Upper lobe of left lung (tissue), 6 donors: ENCODE measurements around the gene LRRC3C. TPM values are rescaled to one million over a fixed set of nuclear protein-coding genes. Genes with fewer than 3 reads are reported as not detected.
A peak's percentile ranks its signal among the peaks of the same experiment; 100 is the strongest.

Experiments
- ATAC-seq, 2 donors: fragments of 200-7000 bp; cut with Tn5 transposase; one replicate each; pipeline ENCODE4 v1.9.1; 2022; ENCODE audit warnings: mild to moderate bottlenecking in 2 of 2, moderate library complexity in 2 of 2; ENCODE audit not compliant: low FRiP score in 2 of 2
- DNase-seq, 2 donors: peaks; one replicate each; pipeline ENCODE4 v3.0.0-alpha.2; 2019 to 2020
- H3K27ac ChIP-seq, 4 donors: fragments of 200-600 bp; sonication (generic); one replicate each; pipeline ENCODE4 v1.5.1; 2016 to 2019
- H3K27me3 ChIP-seq, 4 donors: fragments of 200-600 bp; sonication (generic); one replicate each; pipeline ENCODE4 v1.5.1; 2017 to 2019
- H3K36me3 ChIP-seq, 4 donors: fragments of 200-600 bp; sonication (generic); one replicate each; pipeline ENCODE4 v1.5.1; 2016 to 2019
- H3K4me1 ChIP-seq, 4 donors: fragments of 200-600 bp; sonication (generic); one replicate each; pipeline ENCODE4 v1.5.1; 2018 to 2019
- H3K4me3 ChIP-seq, 4 donors: fragments of 200-600 bp; sonication (generic); one replicate each; pipeline ENCODE4 v1.5.1; 2017 to 2019; ENCODE audit warnings: mild to moderate bottlenecking in 2 of 4, moderate library complexity in 1 of 4
- H3K9me3 ChIP-seq, 4 donors: fragments of 200-600 bp; sonication (generic); one replicate each; pipeline ENCODE4 v1.5.1; 2018 to 2019
- CTCF ChIP-seq, 6 experiments: fragments of 450-650 bp in 4 of 6; fragments of 200-600 bp in 2 of 6; sonication (generic) in 2 of 6; IDR thresholded peaks; one replicate each; pipeline ENCODE4 v1.5.1; 2016 to 2019; ENCODE audit warnings: antibody characterized with exemption in 6 of 6
- EP300 ChIP-seq, 4 donors: sonication (generic); formaldehyde crosslinking; IDR thresholded peaks; one replicate each; pipeline ENCODE4 v1.5.1; 2017; ENCODE audit warnings: antibody characterized with exemption in 4 of 4, control low read depth in 2 of 4
- POLR2A ChIP-seq, 4 donors: fragments of 450-650 bp; IDR thresholded peaks; one replicate each; pipeline ENCODE4 v1.5.1; 2016 to 2017; ENCODE audit warnings: antibody characterized with exemption in 4 of 4, mild to moderate bottlenecking in 2 of 4
- POLR2AphosphoS5 ChIP-seq, 2 donors: sonication (generic); formaldehyde crosslinking; IDR thresholded peaks; one replicate each; pipeline ENCODE4 v1.5.1; 2017; ENCODE audit warnings: antibody characterized with exemption in 2 of 2
- WGBS, 2 donors: methylation state at CpG; one replicate each; pipeline ENCODE4 v1.1.5; 2017 to 2018; 5-methylcytosine and 5-hydroxymethylcytosine counted together
- total RNA-seq, 6 donors: library from RNA; depleted of rRNA in 4 of 6; stranded (reverse); fragments of >200 nt in 4 of 6; gene quantifications; one replicate each; pipeline versions ENCODE4 v1.1.0 to v1.2.1, GENCODE V29; 2016 to 2021
- donor health status: DM: no; HTN: no; CAD: no; lungs with moderate emphysema.
- donor health status: DM: no; HTN: yes; CAD: no; lungs with severe emphysema.

The LRRC3C gene
- total RNA-seq, 6 donors from 2014 or later = not detected

- peak; percentile 95 to 96 for ATAC-seq
- Histone ChIP-seq H3K4me3 (peak overlapping the region; percentile 17 to 56 (median 42)), H3K4me1 (peaks cover 17 to 34% (median 23%) of the 10 kb centered on the region in 4 donors), H3K36me3 (no peaks in the 10 kb centered on the region), H3K27ac (peak overlapping the region; percentile 46 to 85 (median 76)), H3K9me3 (no peaks in the 10 kb centered on the region), H3K27me3 (no peaks in the 10 kb centered on the region)
- peak; percentile 98 to 100 for DNase-seq
- WGBS, 2 donors = 1 to 10% methylated on average over 8 to 24 of the region's 55 CpGs
- TF ChIP-seq POLR2AphosphoS5 (IDR thresholded peaks at IDR 0.05) (peak; percentile 30 to 51), POLR2A (IDR thresholded peaks at IDR 0.05) (peak in 1 of 4 donors; percentile 81), EP300 (IDR thresholded peaks at IDR 0.05) (no peak), CTCF (IDR thresholded peaks at IDR 0.05) (no peak)
Observed at GRCh38 chr17:39952680-39953470, 25.3 kb downstream of the LRRC3C start.

- H3K4me3 ChIP-seq = peak overlapping the region in 3 of 4 donors; percentile 37 to 56 (median 48)
- peaks cover 17 to 29% (median 21%) of the 10 kb centered on the region in 4 donors for H3K4me1 ChIP-seq
- no peaks in the 10 kb centered on the region for H3K9me3 ChIP-seq
- H3K27me3 ChIP-seq = no peaks in the 10 kb centered on the region
- WGBS, 2 donors = 27 to 58% methylated on average over 5 to 9 of the region's 9 CpGs
- H3K36me3 ChIP-seq = no peaks in the 10 kb centered on the region
- no peak for TF ChIP-seq EP300 (IDR thresholded peaks at IDR 0.05)
- TF ChIP-seq CTCF (IDR thresholded peaks at IDR 0.05) = no peak
- TF ChIP-seq POLR2A (IDR thresholded peaks at IDR 0.05) = no peak
- TF ChIP-seq POLR2AphosphoS5 (IDR thresholded peaks at IDR 0.05) = no peak
- H3K27ac ChIP-seq = peak overlapping the region in 3 of 4 donors; percentile 48 to 79 (median 75)
- DNase-seq = no peak
- no peak for ATAC-seq
Observed at GRCh38 chr17:39953471-39953888, 25.9 kb downstream of the LRRC3C start.

GRCh38 chr17:39954876-39955275 lies 27.3 kb downstream of the LRRC3C start:
- Histone ChIP-seq H3K9me3 (no peaks in the 10 kb centered on the region), H3K36me3 (no peaks in the 10 kb centered on the region), H3K4me3 (no peak overlapping the region), H3K4me1 (peaks cover 8 to 24% (median 21%) of the 10 kb centered on the region in 4 donors), H3K27ac (no peak overlapping the region), H3K27me3 (no peaks in the 10 kb centered on the region)
- whole genome bisulfite sequencing, 2 donors = 80 to 92% methylated on average over 2 to 3 of the region's 4 CpGs
- ATAC-seq (no peak), DNase-seq (no peak)
- no peak for TF ChIP-seq POLR2A (IDR thresholded peaks at IDR 0.05)
- no peak for TF ChIP-seq EP300 (IDR thresholded peaks at IDR 0.05)
- no peak for TF ChIP-seq POLR2AphosphoS5 (IDR thresholded peaks at IDR 0.05)
- TF ChIP-seq CTCF (IDR thresholded peaks at IDR 0.05) = no peak

GRCh38 chr17:39955726-39956225 lies 28.2 kb downstream of the LRRC3C start:
- H3K36me3 ChIP-seq = no peaks in the 10 kb centered on the region
- H3K4me3 ChIP-seq = no peak overlapping the region
- H3K27me3 ChIP-seq = no peaks in the 10 kb centered on the region
- no peak for ATAC-seq
- peaks cover 8 to 22% (median 21%) of the 10 kb centered on the region in 4 donors for H3K4me1 ChIP-seq
- no peaks in the 10 kb centered on the region for H3K9me3 ChIP-seq
- DNase-seq = no peak
- no peak overlapping the region for H3K27ac ChIP-seq
- TF ChIP-seq POLR2A (IDR thresholded peaks at IDR 0.05) (no peak), EP300 (IDR thresholded peaks at IDR 0.05) (no peak), CTCF (IDR thresholded peaks at IDR 0.05) (no peak), POLR2AphosphoS5 (IDR thresholded peaks at IDR 0.05) (no peak)
- WGBS, 2 donors = 62 to 78% methylated on average over 4 of the region's 4 CpGs
